Fibroblast of mammary gland (primary cell): ENCODE data around the gene HHIPL1.
A peak's percentile ranks its signal among the peaks of the same experiment; 100 is the strongest.

Experiments
- DNase-seq: peaks from one replicate; pipeline ENCODE4 v3.0.0-alpha.2; 2010; ENCODE audit warnings: low read depth
- H3K4me3 ChIP-seq: 2 replicates; pipeline ENCODE4 v1.5.1; 2011; ENCODE audit warnings: low read depth, mild to moderate bottlenecking, low read length, moderate library complexity; ENCODE audit not compliant: control insufficient read depth
- CTCF ChIP-seq: conservative IDR thresholded peaks from 2 replicates; pipeline ENCODE4 v1.5.1; 2011; ENCODE audit warnings: low read depth, low read length, inconsistent platforms; ENCODE audit not compliant: control insufficient read depth, insufficient read depth

Gene HHIPL1

GRCh38 chr14:99644723-99645544, at the start of gene HHIPL1:
Gene HHIPL1 (plus strand): TSS chr14:99645129. CDS start chr14:99645208, 79 bp downstream.
- H3K4me3 ChIP-seq = peak within 1 kb of the TSS; percentile 27
- TF ChIP-seq CTCF = no peak
- DNase-seq = peak; percentile 17

- DNase-seq = no peak
- no peak overlapping the region for H3K4me3 ChIP-seq
- TF ChIP-seq CTCF = no peak
These were observed 49.4 kb upstream of the HHIPL1 start for GRCh38 chr14:99595524-99595923.

- DNase-seq = no peak
- no peak overlapping the region for H3K4me3 ChIP-seq
- TF ChIP-seq CTCF = no peak
These were observed 48.8 kb upstream of the HHIPL1 start for GRCh38 chr14:99596071-99596627.

GRCh38 chr14:99596772-99597171, 48.2 kb upstream of the HHIPL1 start:
- no peak overlapping the region for H3K4me3 ChIP-seq
- DNase-seq = no peak
- TF ChIP-seq CTCF = no peak

- H3K4me3 ChIP-seq = no peak overlapping the region
- no peak for TF ChIP-seq CTCF
- DNase-seq = no peak
These were observed 46.9 kb upstream of the HHIPL1 start for GRCh38 chr14:99597911-99598600.

GRCh38 chr14:99598774-99599173, 46.2 kb upstream of the HHIPL1 start:
- H3K4me3 ChIP-seq = no peak overlapping the region
- no peak for TF ChIP-seq CTCF
- no peak for DNase-seq
